ENCODE measurements around the gene C19orf12.

Gene C19orf12

GRCh38 chr19:29679598-29680210 lies 35.4 kb downstream of the C19orf12 start:
- ATAC-seq, result no peak
- TF ChIP-seq ZNF8 (CRISPR knock-in tag; IDR thresholded peaks at IDR 0.05) (no peak), ISL1 (CRISPR knock-in tag; IDR thresholded peaks at IDR 0.05) (no peak), OSR1 (CRISPR knock-in tag; IDR thresholded peaks at IDR 0.05) (no peak), ZC3H10 (CRISPR knock-in tag; IDR thresholded peaks at IDR 0.05) (no peak), SNAI2 (CRISPR knock-in tag; IDR thresholded peaks at IDR 0.05) (no peak), CSDC2 (CRISPR knock-in tag; IDR thresholded peaks at IDR 0.05) (no peak), GLIS3 (CRISPR knock-in tag; IDR thresholded peaks at IDR 0.05) (no peak), RARB (CRISPR knock-in tag; IDR thresholded peaks at IDR 0.05) (no peak), ZNF565 (CRISPR knock-in tag; conservative IDR thresholded peaks at IDR 0.05; ENCODE audit: low read depth) (no peak)
- TF ChIP-seq, protein P1, sequence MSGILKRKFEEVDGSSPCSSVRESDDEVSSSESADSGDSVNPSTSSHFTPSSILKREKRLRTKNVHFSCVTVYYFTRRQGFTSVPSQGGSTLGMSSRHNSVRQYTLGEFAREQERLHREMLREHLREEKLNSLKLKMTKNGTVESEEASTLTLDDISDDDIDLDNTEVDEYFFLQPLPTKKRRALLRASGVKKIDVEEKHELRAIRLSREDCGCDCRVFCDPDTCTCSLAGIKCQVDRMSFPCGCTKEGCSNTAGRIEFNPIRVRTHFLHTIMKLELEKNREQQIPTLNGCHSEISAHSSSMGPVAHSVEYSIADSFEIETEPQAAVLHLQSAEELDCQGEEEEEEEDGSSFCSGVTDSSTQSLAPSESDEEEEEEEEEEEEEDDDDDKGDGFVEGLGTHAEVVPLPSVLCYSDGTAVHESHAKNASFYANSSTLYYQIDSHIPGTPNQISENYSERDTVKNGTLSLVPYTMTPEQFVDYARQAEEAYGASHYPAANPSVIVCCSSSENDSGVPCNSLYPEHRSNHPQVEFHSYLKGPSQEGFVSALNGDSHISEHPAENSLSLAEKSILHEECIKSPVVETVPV (CRISPR knock-in tag; IDR thresholded peaks at IDR 0.05), result no peak
- TF ChIP-seq, protein P2, sequence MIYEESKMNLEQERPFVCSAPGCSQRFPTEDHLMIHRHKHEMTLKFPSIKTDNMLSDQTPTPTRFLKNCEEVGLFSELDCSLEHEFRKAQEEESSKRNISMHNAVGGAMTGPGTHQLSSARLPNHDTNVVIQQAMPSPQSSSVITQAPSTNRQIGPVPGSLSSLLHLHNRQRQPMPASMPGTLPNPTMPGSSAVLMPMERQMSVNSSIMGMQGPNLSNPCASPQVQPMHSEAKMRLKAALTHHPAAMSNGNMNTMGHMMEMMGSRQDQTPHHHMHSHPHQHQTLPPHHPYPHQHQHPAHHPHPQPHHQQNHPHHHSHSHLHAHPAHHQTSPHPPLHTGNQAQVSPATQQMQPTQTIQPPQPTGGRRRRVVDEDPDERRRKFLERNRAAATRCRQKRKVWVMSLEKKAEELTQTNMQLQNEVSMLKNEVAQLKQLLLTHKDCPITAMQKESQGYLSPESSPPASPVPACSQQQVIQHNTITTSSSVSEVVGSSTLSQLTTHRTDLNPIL (CRISPR knock-in tag; IDR thresholded peaks at IDR 0.05; ENCODE audit: low read depth), result no peak

GRCh38 chr19:29678484-29679106 lies 36.5 kb downstream of the C19orf12 start:
- TF ChIP-seq, protein P1 (CRISPR knock-in tag; IDR thresholded peaks at IDR 0.05), result no peak
- TF ChIP-seq ZNF565 (CRISPR knock-in tag; conservative IDR thresholded peaks at IDR 0.05; ENCODE audit: low read depth) (no peak), SNAI2 (CRISPR knock-in tag; IDR thresholded peaks at IDR 0.05) (no peak), POU6F1 (CRISPR knock-in tag; IDR thresholded peaks at IDR 0.05; ENCODE audit: borderline replicate concordance, low read depth) (no peak), PPARA (CRISPR knock-in tag; IDR thresholded peaks at IDR 0.05; ENCODE audit: borderline replicate concordance) (no peak), ZFP30 (CRISPR knock-in tag; IDR thresholded peaks at IDR 0.05) (no peak), PATZ1 (CRISPR knock-in tag; IDR thresholded peaks at IDR 0.05; ENCODE audit: borderline replicate concordance) (no peak), ZFP3 (CRISPR knock-in tag; IDR thresholded peaks at IDR 0.05) (no peak), GLIS3 (CRISPR knock-in tag; IDR thresholded peaks at IDR 0.05) (no peak), ISL1 (CRISPR knock-in tag; IDR thresholded peaks at IDR 0.05) (no peak), BACH2 (CRISPR knock-in tag; IDR thresholded peaks at IDR 0.05; ENCODE audit: borderline replicate concordance) (no peak)
- TF ChIP-seq, protein P3, sequence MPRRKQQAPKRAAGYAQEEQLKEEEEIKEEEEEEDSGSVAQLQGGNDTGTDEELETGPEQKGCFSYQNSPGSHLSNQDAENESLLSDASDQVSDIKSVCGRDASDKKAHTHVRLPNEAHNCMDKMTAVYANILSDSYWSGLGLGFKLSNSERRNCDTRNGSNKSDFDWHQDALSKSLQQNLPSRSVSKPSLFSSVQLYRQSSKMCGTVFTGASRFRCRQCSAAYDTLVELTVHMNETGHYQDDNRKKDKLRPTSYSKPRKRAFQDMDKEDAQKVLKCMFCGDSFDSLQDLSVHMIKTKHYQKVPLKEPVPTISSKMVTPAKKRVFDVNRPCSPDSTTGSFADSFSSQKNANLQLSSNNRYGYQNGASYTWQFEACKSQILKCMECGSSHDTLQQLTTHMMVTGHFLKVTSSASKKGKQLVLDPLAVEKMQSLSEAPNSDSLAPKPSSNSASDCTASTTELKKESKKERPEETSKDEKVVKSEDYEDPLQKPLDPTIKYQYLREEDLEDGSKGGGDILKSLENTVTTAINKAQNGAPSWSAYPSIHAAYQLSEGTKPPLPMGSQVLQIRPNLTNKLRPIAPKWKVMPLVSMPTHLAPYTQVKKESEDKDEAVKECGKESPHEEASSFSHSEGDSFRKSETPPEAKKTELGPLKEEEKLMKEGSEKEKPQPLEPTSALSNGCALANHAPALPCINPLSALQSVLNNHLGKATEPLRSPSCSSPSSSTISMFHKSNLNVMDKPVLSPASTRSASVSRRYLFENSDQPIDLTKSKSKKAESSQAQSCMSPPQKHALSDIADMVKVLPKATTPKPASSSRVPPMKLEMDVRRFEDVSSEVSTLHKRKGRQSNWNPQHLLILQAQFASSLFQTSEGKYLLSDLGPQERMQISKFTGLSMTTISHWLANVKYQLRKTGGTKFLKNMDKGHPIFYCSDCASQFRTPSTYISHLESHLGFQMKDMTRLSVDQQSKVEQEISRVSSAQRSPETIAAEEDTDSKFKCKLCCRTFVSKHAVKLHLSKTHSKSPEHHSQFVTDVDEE (CRISPR knock-in tag; IDR thresholded peaks at IDR 0.05), result no peak
- no peak for ATAC-seq

Data from SK-N-SH treated with all-trans-retinoic acid at 6 μM for 48 hours (cell line).